ENCODE results near the gene TUBA1B.

GRCh38 chr12:49100380-49100779 lies 30.8 kb downstream of the TUBA1B start:
- no peak for TF ChIP-seq CTCF (IDR thresholded peaks at IDR 0.05)
- TF ChIP-seq POLR2A (IDR thresholded peaks at IDR 0.05) = no peak
